ENCODE data around the gene WNT7B.
A peak's percentile ranks its signal among the peaks of the same experiment; 100 is the strongest.
"Not testable (repeated sequence)": the region's sequence is repeated elsewhere in the genome, so short reads cannot be mapped to it uniquely, and the experiment has no call there.

Gene WNT7B

GRCh38 chr22:46007848-46008261, 30.9 kb upstream of the WNT7B start:
- no peak for DNase-seq

- DNase-seq, result peak in 1 of 6 experiments; percentile 18
These were observed 30.3 kb upstream of the WNT7B start for GRCh38 chr22:46007003-46007847.

GRCh38 chr22:46006379-46007002, 29.5 kb upstream of the WNT7B start:
- peak; percentile 63 to 86 (median 83) for DNase-seq

- DNase-seq, result not testable (repeated sequence)
These were observed 28.2 kb upstream of the WNT7B start for GRCh38 chr22:46005116-46005705.

- DNase-seq, result no peak
These were observed 27.3 kb upstream of the WNT7B start for GRCh38 chr22:46004105-46004866.

GRCh38 chr22:46003271-46004091, 26.5 kb upstream of the WNT7B start:
- DNase-seq, result no peak

- DNase-seq, result no peak
These were observed 25.9 kb upstream of the WNT7B start for GRCh38 chr22:46002757-46003270.

GRCh38 chr22:46001426-46002106, 24.6 kb upstream of the WNT7B start:
- DNase-seq, result no peak

- DNase-seq, result no peak
These were observed 24.1 kb upstream of the WNT7B start for GRCh38 chr22:46001046-46001425.

- DNase-seq, result no peak
These were observed 23.4 kb upstream of the WNT7B start for GRCh38 chr22:46000081-46001027.

GRCh38 chr22:45999379-45999971, 22.5 kb upstream of the WNT7B start:
- DNase-seq, result no peak

GRCh38 chr22:45998638-45999378, 21.8 kb upstream of the WNT7B start:
- DNase-seq, result no peak

GRCh38 chr22:45997777-45998637, 21.0 kb upstream of the WNT7B start:
- no peak for DNase-seq

GRCh38 chr22:45997077-45997776, 20.3 kb upstream of the WNT7B start:
- no peak for DNase-seq

- no peak for DNase-seq
These were observed 19.5 kb upstream of the WNT7B start for GRCh38 chr22:45996241-45997076.

GRCh38 chr22:45995405-45996101, 18.6 kb upstream of the WNT7B start:
- no peak for DNase-seq

All from stimulated activated naive CD4-positive, alpha-beta T cell (primary cell).